ENCODE data around the gene PRG3.

PRG3 gene

GRCh38 chr11:57380975-57381374 lies at the start of gene PRG3:
Gene PRG3 (minus strand): TSS chr11:57381150. CDS start chr11:57380708, 442 bp downstream.
- DNase-seq = no peak

- no peak for DNase-seq
Measured at GRCh38 chr11:57429946-57430345, 49.0 kb upstream of the PRG3 start.

GRCh38 chr11:57428643-57429042 lies 47.7 kb upstream of the PRG3 start:
- no peak for DNase-seq

- no peak for DNase-seq
Measured at GRCh38 chr11:57427727-57428082, 46.8 kb upstream of the PRG3 start.

GRCh38 chr11:57426929-57427726 lies 46.2 kb upstream of the PRG3 start, which contains the start of gene SLC43A3:
Gene SLC43A3 (minus strand): TSS chr11:57427121. CDS start chr11:57426172, 949 bp downstream.
- no peak for DNase-seq

GRCh38 chr11:57426439-57426928 lies 45.5 kb upstream of the PRG3 start:
- no peak for DNase-seq

GRCh38 chr11:57425565-57426438 lies 44.9 kb upstream of the PRG3 start:
- DNase-seq = no peak

GRCh38 chr11:57424792-57425564 lies 44.0 kb upstream of the PRG3 start:
- peak; percentile 40 for DNase-seq

GRCh38 chr11:57424137-57424791 lies 43.3 kb upstream of the PRG3 start:
- no peak for DNase-seq

GRCh38 chr11:57422669-57423068 lies 41.7 kb upstream of the PRG3 start:
- no peak for DNase-seq

- no peak for DNase-seq
Measured at GRCh38 chr11:57421805-57422204, 40.9 kb upstream of the PRG3 start.

GRCh38 chr11:57421066-57421465 lies 40.1 kb upstream of the PRG3 start:
- no peak for DNase-seq

GRCh38 chr11:57419146-57419545 lies 38.2 kb upstream of the PRG3 start:
- no peak for DNase-seq

- no peak for DNase-seq
Measured at GRCh38 chr11:57418131-57418530, 37.2 kb upstream of the PRG3 start.

- DNase-seq = no peak
Measured at GRCh38 chr11:57417056-57417455, 36.1 kb upstream of the PRG3 start.

GRCh38 chr11:57416436-57416835 lies 35.5 kb upstream of the PRG3 start:
- DNase-seq = no peak

- no peak for DNase-seq
Measured at GRCh38 chr11:57414612-57415212, 33.8 kb upstream of the PRG3 start.

- DNase-seq = no peak
Measured at GRCh38 chr11:57413681-57414080, 32.7 kb upstream of the PRG3 start.

- DNase-seq = no peak
Measured at GRCh38 chr11:57410287-57410686, 29.3 kb upstream of the PRG3 start.

- DNase-seq = no peak
Measured at GRCh38 chr11:57409321-57410100, 28.6 kb upstream of the PRG3 start.

- DNase-seq = no peak
Measured at GRCh38 chr11:57408771-57409170, 27.8 kb upstream of the PRG3 start.
